Epithelial cell of esophagus (primary cell): ENCODE data around the gene DGAT2.
A peak's percentile ranks its signal among the peaks of the same experiment; 100 is the strongest.

Experiments
- DNase-seq: peaks from one replicate; pipeline ENCODE4 v3.0.0; 2010; ENCODE audit warnings: low read depth
- H3K4me3 ChIP-seq: 2 replicates; pipeline ENCODE4 v1.5.1; 2011; ENCODE audit warnings: mild to moderate bottlenecking, low read length, control low read depth
- CTCF ChIP-seq: IDR thresholded peaks from 2 replicates; pipeline ENCODE4 v1.5.1; 2011; ENCODE audit warnings: low read depth, mild to moderate bottlenecking, low read length, control low read depth, inconsistent platforms; ENCODE audit not compliant: insufficient read depth; ENCODE audit errors: missing control alignments

DGAT2 gene

GRCh38 chr11:75768112-75768908 is at the start of gene DGAT2:
Gene DGAT2, plus strand, starts transcription at chr11:75768778. Its CDS starts 214 bp downstream, at chr11:75768992.
- peak; percentile 81 for DNase-seq
- TF ChIP-seq CTCF: no peak

GRCh38 chr11:75719340-75720239 is 49.0 kb upstream of the DGAT2 start:
- no peak overlapping the region for H3K4me3 ChIP-seq
- DNase-seq: no peak
- no peak for TF ChIP-seq CTCF

More at GRCh38 chr11:75768112-75768908, at the start of gene DGAT2:
- peak within 1 kb of the TSS; percentile 55 for H3K4me3 ChIP-seq

- H3K4me3 ChIP-seq: no peak overlapping the region
- no peak for DNase-seq
- no peak for TF ChIP-seq CTCF
Observed at GRCh38 chr11:75720639-75721038, 47.9 kb upstream of the DGAT2 start.

GRCh38 chr11:75721852-75722668 is 46.5 kb upstream of the DGAT2 start:
- no peak for TF ChIP-seq CTCF
- H3K4me3 ChIP-seq: no peak overlapping the region
- no peak for DNase-seq

- DNase-seq: no peak
- TF ChIP-seq CTCF: no peak
- H3K4me3 ChIP-seq: no peak overlapping the region
Observed at GRCh38 chr11:75722669-75723042, 45.9 kb upstream of the DGAT2 start.

- no peak for DNase-seq
- TF ChIP-seq CTCF: no peak
Observed at GRCh38 chr11:75725547-75726320, 42.8 kb upstream of the DGAT2 start.

More at GRCh38 chr11:75725547-75726320, 42.8 kb upstream of the DGAT2 start:
- no peak overlapping the region for H3K4me3 ChIP-seq
